Cerebellar cortex (tissue), 1 donor: ENCODE measurements around the gene NEDD9.

Source experiments
- DNase-seq: peaks from one replicate; pipeline ENCODE4 v3.0.0-alpha.2; 2015; ENCODE audit warnings: low spot score

The NEDD9 gene

DNA sequence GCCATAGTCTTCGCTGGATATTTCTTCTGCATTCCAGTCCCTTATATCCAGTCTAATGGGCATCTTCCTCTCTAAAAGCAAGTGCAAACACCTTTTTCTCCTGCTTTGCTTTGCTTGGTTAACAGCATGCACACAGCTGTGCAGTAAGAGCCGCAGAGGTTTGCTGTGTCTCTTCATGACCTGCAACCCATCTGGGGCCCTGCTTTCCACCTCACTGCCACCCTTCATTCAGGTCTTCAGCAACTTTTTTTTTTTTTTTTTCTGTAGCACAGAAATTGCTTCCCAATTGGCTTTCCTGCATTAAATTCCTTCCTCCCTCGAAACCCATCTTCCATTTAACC is 14.4 kb downstream of the NEDD9 start:
- no peak for DNase-seq

- DNase-seq, result no peak
These were observed 14.9 kb downstream of the NEDD9 start for GRCh38 chr6:11217360-11218101.

DNA sequence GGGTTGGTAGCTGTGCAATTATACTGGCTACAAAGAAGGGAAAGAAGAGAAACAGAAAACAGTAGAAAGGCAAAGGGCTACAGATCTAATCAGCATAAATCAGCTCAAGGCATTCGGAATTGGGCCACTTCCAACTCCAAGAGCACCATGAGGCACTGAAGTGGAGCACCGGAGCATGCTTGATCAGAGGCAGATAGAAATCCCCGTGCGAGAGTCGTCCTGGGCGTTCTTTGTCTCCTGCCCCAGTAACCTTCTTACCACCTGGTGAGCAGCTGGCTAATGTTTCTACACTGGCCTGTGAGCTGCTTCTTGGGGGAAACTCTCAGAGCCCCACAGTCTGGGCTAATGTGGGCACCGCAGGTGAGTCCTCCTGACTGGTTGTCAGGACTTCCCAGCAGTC is 16.7 kb downstream of the NEDD9 start:
- peak; percentile 40 for DNase-seq

GRCh38 chr6:11214901-11215300 is 17.6 kb downstream of the NEDD9 start:
- DNase-seq, result peak; percentile 31

- DNase-seq, result peak; percentile 46
These were observed 18.2 kb downstream of the NEDD9 start for GRCh38 chr6:11214084-11214833.

DNA sequence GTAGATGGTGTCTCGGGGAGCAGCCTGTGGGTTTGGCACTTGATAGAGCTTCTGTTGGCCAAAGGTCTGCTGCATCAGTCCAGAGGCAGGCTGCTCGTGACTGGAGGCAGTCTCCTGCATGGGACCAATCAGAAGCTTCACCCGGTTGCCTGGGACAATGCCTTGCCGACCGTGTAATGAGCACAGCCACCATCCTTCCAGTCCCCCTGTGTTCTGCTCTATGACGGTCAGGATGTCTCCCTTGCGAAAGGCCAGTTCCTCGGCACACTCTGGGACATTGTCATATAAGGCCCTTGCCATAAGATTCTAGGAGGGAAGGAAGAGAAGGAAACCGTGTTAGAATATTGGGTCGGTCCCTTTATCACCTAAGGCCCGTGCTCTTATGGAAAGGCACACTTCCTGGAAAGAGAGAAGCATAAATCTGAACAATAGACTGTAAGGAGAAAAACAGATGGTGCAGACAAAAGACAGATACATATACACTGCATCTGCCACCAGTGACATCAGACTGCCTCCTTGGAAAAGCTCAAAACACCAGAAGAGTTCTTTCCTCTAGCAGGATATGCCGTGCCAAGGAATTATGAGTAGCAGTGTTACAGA is 18.9 kb downstream of the NEDD9 start:
- no peak for DNase-seq

DNA sequence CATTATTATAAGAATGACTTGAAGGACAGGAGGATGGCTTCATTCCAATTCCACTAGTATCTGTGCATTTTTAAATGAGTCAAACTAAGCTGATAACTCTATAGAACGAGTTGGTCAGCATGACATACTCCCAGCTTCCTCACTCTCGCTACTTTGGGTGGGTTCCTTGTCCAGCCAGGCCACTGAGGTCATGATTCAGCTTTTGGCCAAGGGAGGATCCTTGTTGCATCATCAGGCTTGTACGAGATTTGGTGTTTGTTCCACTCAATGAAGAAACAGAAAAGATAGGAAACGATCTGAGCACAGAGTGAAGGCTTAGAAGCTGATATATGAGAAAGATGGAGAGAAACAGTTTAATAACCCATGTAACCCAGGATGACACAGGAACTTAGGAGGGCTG is 19.8 kb downstream of the NEDD9 start:
- no peak for DNase-seq

DNA sequence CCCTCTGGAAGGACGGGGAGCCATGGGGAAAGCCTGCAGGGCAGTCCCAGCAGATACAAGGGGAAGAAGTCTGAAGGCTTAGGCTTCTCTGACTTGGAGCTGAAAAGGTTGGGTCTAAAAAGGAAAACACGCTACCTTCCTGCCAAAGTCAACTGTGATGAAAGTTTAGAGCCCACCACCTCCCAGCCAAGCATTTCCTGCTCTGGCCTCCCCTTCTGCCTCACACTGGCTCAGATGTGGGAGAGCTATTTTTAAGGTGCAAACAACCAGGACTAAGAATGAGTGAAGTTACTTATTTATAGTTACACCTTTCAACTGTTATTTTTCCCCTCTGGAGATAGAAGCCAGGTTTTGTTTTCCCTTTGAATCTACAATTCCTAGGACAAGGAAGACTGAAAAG is 21.2 kb downstream of the NEDD9 start:
- no peak for DNase-seq

DNA sequence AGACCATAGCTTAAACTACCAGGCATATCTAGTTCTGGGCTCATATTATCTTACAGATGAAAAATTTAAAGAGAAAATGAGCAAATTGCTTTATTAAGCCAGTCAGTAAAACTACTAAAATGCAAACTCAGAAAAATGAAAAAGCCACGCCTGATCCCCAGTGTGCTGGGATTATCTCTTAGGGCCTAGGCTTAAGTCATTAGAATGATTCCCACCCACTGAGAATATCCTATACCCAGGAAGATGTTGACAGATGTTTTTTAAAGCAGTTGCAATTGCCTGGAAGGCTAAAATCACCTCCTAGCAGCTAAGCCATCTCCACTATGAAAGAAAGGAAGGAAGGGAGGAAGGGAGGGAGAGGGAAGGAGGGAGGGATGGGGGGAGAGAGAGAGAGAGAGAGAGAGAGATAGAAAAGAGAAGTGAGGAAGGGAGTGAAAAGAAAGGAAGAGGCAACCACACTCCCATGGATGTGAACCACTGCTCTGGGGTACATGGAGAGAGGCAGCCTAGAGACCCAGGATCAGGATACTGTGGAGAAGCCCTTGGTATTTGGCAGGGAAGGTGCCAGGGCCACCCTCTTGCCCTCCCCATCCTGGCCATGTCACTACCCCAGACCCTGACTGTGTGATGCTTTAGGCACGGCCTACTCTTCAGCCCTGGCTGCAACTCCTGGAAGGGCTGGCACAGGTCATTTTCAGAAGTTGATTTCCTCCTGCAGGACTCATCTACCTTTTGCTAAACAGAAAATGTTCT is 21.9 kb downstream of the NEDD9 start:
- DNase-seq, result no peak

DNA sequence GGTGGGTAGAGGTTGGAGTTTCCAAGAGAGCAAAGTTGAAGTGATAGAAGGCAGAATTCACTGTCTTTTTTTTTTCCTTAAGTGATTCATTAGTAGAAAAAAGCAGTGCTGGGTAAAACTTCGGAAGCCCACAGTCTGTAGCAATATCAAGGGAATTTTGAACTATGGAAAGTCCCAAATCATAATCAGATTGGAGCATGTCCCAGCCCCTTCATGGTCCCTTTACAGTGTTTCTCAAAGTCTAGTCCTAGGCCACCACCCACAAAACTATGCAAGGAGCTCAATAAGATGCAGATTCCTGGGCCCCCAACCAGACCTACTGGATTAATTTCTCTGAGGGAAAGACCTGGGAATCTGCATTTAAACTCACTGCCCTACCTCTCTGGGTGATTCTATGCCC is 22.6 kb downstream of the NEDD9 start:
- DNase-seq, result no peak

DNA sequence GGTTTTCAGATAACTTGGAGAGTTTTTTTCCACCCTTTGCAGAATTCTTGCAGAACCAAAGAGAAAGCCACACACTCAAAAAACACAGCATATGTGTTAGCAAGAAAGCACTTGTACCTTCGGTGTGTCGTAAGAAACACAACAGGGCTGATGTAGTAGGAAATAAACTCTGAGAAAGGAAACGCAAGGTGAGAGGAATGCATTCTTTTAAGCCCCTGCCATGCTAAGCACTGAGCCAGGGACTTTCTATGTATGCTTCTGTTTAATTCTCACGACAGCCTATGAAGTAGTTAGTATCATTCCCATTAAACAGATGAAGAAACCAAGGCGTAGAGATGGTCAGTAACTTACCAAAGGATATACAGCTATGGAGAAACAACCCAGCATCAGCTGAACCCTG is 23.1 kb downstream of the NEDD9 start:
- no peak for DNase-seq

GRCh38 chr6:11208854-11209253 is 23.6 kb downstream of the NEDD9 start:
- DNase-seq, result no peak

GRCh38 chr6:11208267-11208666 is 24.2 kb downstream of the NEDD9 start:
- no peak for DNase-seq

GRCh38 chr6:11207199-11207968 is 25.1 kb downstream of the NEDD9 start:
- DNase-seq, result no peak

DNA sequence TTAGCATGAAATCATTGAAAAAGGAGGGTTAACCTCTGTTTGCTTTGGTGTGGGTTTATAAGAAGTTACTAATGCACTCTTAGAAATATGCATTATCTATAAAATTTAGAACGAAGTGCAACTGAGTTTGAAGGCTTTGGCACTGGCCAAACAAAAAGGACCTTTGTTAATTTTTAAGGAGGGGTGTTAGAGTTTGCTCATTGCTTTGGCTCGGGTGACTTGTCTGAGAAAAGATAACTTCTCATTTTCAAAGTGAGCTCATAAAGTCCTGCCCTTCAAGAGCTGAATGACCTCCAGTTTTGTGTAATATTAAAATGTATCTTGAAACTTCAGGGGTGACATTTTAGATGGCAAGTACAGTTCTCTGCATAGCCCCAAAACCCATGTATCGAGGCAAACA is 25.9 kb downstream of the NEDD9 start:
- no peak for DNase-seq

DNA sequence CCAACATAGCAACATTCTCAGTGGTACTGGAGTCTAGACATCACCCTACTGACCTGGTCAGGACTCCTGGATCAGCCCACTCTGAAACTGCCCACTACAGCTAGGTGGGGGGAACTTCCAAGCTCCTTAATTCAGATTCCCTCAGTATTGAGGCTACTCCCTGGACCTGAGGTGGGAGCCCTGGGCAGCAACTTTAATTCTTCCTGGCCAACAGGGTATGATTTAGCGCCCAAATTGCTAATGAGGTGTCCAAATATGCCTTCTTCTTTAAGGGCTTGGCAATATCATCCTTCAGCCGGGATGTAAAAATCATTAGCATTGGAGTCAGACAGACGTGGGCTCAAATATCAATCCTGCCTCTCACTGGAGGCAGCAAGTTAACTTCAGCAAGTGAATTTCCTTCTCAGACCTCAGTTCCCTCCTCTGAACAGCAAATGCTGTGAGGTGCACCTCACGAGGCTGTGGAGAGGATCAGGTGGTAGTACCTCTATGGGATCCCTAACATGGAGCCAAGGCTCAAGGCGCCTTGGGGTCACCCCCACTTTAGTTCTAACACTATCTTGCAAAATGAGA is 27.6 kb downstream of the NEDD9 start:
- no peak for DNase-seq

- no peak for DNase-seq
These were observed 28.5 kb downstream of the NEDD9 start for GRCh38 chr6:11204005-11204399.

DNA sequence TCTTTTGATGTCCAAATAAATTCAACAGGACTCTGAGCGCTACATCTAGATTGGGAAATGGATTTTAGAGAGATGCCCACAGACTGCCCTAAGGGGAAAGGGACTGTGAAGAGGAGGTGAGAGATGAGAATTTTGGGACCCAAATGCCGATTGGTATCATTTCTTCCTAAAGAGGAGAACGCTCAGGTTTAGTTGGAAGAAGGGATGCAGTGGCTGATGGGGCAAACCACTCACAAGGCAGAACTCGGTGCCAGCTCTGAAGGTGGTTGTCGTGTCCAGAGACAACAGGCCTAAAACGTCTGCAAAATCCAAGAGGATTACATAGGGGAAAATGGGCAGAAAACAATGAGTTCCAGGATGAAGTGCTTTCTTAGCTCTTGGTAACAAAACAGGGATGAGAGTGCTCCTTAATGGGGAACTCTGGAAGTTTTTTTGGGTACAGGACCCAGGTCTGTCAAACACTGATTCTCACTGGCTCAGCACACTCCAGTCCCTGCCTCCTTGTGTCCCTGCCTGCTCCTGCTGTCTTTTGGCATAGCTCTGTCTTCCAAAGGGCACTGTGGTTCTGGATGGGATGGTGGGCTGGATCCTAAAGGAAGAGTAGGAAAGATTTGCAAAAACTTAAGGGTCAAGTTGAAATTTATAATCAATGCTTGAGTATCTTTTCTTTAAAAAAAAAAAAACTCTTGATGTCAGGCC is 29.0 kb downstream of the NEDD9 start:
- DNase-seq, result no peak

- DNase-seq, result no peak
These were observed 29.8 kb downstream of the NEDD9 start for GRCh38 chr6:11202513-11203305.
